SU-DHL-6 (cell line): Measurements from ENCODE around the gene CXCL8.

ENCODE experiments used
- EZH2phosphoT487 ChIP-seq: fragments of 200-600 bp; sonication (generic), shearing (Covaris generic); conservative IDR thresholded peaks from 2 replicates; pipeline ENCODE4 v1.6.1; 2018; ENCODE audit warnings: mild to moderate bottlenecking, antibody characterized with exemption, low read length, moderate library complexity, mixed read lengths
- TF ChIP-seq, protein P1 (sequence below): fragments of 200-600 bp; sonication (generic); IDR thresholded peaks from one replicate; pipeline ENCODE4 v1.5.1; 2017; ENCODE audit warnings: antibody characterized with exemption, mild to moderate bottlenecking, low read length, moderate library complexity; ENCODE audit not compliant: insufficient read depth, poor library complexity, severe bottlenecking

DNA sequence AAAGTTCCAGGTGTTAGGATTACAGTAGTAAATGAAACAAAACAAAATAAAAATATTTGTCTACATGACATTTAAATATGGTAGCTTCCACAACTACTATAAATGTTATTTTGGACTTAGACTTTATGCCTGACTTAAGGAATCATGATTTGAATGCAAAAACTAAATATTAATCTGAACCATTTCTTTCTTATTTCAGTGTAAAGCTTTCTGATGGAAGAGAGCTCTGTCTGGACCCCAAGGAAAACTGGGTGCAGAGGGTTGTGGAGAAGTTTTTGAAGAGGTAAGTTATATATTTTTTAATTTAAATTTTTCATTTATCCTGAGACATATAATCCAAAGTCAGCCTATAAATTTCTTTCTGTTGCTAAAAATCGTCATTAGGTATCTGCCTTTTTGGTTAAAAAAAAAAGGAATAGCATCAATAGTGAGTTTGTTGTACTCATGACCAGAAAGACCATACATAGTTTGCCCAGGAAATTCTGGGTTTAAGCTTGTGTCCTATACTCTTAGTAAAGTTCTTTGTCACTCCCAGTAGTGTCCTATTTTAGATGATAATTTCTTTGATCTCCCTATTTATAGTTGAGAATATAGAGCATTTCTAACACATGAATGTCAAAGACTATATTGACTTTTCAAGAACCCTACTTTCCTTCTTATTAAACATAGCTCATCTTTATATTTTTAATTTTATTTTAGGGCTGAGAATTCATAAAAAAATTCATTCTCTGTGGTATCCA, 1.6 kb downstream of the CXCL8 start:
- TF ChIP-seq, protein P1, sequence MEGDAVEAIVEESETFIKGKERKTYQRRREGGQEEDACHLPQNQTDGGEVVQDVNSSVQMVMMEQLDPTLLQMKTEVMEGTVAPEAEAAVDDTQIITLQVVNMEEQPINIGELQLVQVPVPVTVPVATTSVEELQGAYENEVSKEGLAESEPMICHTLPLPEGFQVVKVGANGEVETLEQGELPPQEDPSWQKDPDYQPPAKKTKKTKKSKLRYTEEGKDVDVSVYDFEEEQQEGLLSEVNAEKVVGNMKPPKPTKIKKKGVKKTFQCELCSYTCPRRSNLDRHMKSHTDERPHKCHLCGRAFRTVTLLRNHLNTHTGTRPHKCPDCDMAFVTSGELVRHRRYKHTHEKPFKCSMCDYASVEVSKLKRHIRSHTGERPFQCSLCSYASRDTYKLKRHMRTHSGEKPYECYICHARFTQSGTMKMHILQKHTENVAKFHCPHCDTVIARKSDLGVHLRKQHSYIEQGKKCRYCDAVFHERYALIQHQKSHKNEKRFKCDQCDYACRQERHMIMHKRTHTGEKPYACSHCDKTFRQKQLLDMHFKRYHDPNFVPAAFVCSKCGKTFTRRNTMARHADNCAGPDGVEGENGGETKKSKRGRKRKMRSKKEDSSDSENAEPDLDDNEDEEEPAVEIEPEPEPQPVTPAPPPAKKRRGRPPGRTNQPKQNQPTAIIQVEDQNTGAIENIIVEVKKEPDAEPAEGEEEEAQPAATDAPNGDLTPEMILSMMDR, result no peak
- no peak for TF ChIP-seq EZH2phosphoT487
